GM10266 (cell line): ENCODE results near the gene VTN.

Experiments used
- DNase-seq: peaks from one replicate; pipeline ENCODE4 v3.0.0; 2012; ENCODE audit errors: extremely low spot score
- TF ChIP-seq, protein P1 (sequence below): IDR thresholded peaks from 2 replicates; pipeline ENCODE4 v1.5.1; 2012; ENCODE audit warnings: mild to moderate bottlenecking, low read depth; ENCODE audit not compliant: control insufficient read depth, insufficient read depth; ENCODE audit errors: missing control alignments

VTN gene

DNA sequence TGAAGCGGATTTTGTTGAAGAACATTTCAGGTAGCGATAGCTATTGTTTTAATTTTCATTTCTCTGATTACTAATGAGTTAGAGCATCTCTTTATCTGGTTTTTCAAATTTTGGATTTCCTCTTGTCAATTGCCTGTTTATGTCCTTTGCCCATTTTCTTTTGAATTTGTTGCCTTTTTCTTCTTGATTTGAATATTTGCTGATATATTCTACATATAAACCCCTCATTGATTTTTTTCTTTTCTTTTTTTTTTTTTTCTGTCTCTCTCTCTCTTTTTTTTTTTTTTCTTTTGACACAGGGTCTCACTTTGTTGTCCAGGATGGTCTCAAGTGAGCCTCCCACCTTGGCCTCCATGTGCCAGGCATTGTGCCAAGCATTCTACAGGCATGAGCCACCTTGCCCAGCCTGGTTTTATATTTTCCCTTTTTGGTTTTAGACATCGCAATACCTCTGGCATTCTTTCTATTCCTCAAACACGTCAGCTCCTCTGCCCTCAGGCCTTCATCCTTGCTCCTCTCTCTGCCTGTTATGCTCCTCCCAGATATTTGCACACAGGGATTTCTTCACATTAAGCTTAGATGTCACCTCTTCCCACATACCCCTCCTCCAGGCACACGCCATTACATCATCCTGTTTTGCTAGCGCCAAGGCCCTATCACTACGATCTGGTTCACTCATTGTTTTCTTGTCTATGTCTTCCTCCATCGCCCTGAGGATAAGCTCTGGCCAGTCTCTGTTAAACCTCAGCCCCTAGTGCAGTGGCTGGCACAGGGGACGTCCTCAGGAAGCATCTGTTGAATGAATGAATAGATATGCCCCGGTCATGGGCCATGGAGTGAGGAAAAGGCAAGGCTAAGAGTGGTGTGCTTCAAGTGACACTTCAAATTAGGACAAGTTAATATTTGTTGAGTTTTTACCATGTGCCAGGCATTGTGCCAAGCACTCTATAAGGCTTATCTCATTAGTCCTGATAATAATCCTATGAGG is 10.0 kb upstream of the VTN start:
- TF ChIP-seq, protein P1, sequence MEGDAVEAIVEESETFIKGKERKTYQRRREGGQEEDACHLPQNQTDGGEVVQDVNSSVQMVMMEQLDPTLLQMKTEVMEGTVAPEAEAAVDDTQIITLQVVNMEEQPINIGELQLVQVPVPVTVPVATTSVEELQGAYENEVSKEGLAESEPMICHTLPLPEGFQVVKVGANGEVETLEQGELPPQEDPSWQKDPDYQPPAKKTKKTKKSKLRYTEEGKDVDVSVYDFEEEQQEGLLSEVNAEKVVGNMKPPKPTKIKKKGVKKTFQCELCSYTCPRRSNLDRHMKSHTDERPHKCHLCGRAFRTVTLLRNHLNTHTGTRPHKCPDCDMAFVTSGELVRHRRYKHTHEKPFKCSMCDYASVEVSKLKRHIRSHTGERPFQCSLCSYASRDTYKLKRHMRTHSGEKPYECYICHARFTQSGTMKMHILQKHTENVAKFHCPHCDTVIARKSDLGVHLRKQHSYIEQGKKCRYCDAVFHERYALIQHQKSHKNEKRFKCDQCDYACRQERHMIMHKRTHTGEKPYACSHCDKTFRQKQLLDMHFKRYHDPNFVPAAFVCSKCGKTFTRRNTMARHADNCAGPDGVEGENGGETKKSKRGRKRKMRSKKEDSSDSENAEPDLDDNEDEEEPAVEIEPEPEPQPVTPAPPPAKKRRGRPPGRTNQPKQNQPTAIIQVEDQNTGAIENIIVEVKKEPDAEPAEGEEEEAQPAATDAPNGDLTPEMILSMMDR, result no peak
- no peak for DNase-seq

DNA sequence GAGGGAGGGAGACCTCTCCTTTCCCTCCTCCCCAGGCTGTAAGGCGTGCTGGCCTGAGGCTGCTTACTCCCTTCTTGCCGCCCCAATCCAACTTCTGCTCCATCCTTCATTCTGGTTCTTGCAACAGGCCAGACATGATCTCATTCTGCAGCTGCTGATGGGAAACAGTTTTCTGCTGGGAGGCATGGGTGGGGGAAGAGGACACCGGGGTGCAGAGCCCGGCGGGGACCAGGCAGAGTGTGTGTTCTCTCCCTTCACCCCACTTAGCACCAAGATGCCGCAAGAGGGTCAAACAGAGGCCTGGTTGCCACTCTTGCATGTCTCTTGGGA is 2.8 kb upstream of the VTN start:
- TF ChIP-seq, protein P1, result no peak
- no peak for DNase-seq

DNA sequence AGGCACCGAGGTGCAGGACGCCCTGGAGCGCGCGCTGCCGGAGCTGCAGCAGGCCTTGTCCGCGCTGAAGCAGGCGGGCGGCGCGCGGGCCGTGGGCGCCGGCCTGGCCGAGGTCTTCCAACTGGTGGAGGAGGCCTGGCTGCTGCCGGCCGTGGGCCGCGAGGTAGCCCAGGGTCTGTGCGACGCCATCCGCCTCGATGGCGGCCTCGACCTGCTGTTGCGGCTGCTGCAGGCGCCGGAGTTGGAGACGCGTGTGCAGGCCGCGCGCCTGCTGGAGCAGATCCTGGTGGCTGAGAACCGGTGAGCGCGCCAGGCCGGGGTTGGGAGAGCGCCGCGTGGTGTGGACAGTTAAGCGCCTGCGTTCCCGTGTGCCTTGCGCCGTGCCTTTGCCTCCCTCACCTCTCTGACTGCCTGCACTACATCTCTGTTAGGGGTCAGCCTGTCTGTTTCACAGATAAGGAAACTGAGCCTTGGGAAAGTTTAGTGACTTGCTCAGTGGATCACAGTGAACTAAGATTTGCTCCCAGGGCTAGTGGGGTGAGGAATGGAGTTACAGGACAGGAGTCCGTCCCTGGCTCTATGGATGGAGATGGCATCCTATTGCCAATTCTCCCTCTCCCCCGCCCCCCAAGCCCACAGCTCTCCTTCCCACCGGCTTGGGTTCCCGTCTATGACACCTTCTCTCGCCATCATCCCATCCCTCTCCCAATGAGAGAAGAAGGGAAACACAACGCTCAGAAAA is 2.3 kb upstream of the VTN start:
- TF ChIP-seq, protein P1, result no peak
- DNase-seq, result peak; percentile 55

DNA sequence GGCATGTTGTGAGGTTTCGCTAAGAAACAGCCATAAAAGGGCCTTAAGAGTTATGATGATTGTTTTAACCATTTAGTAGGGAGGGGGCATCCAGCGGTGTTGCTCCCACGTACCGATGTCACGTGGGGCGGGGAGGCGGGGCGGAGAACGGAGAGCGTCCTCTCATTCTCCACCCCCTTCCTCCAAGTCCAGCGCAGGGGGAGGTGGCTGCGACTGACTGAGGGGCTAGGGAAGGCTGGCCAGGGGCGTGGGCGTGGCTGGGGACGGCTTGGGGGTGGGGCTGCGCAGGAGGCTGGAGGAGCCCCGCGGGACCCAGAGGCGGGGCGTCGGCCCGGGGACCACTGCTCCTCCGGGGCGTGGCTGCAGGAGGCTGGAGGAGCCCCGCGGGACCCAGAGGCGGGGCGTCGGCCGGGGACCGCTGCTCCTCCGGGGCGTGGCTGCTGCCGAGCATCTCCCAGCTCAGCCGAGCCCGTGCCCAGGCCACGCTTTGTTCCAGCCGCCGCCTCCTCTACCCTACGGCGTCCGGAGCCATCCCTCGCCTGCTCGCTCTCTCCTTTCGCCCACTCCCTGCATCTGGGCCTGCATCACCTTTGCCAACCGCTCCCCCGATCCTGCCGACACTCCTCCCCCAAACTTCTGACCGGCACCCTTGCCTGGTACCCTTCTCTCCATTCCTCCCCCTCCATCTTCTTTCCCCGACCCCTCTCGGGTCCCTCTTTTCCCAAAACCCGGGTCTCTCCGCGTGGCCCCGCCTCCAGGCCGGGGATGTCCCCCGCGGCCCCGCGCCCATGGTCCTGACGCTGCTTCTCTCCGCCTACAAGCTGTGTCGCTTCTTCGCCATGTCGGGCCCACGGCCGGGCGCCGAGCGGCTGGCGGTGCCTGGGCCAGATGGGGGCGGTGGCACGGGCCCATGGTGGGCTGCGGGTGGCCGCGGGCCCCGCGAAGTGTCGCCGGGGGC is 1.4 kb upstream of the VTN start, which contains the start of gene SARM1:
Gene SARM1, plus strand, starts transcription at position 450 of the 958 bp plus-strand sequence. Its CDS starts 339 bp downstream, at position 789.
- DNase-seq, result peak; percentile 98

DNA sequence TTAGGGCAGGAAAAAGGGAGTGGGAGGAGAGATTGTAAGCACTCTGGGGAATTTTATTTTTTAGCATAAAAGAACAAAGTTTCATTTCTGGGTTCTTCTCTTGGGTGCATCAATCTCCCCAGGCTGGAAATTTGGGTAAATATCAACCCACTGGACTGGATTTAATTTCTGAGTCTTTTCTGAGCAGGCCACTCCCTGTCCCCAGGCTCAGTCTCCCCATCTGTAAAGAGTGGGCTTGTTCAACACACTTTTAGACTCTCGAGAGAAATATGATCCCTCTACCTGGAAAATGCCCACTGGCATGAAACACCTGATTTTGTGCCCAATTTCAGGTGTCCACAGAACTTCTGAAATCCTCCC is 617 bp upstream of the VTN start:
- TF ChIP-seq, protein P1, result no peak
- no peak for DNase-seq

More for the DNA sequence above, 1.4 kb upstream of the VTN start, which contains the start of gene SARM1:
- TF ChIP-seq, protein P1, result no peak

DNA sequence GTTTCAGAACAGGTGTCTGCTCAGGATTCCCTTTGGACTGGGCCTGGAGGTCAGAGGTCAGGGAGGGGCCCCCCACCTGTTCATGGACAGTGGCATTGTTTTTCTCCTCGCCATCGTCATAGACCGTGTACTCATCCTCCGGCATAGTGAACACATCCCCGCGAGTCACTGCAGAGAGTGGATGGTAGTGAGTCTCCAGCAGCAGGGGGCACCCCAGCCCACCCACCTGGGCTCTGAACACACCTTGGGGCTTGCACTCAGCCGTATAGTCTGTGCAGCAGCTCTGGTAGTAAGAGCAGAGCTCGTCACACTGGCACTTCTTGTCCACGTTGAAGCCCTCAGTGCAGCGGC is 448 bp downstream of the VTN start:
- DNase-seq, result no peak
- TF ChIP-seq, protein P1, result no peak
